ENCODE results near the gene CLVS2. TPM values are rescaled to one million over a fixed set of nuclear protein-coding genes. Genes with fewer than 3 reads are reported as not detected.

Gene CLVS2
- polyA plus RNA-seq (2012; ENCODE audit: missing spikeins), result not detected

DNA sequence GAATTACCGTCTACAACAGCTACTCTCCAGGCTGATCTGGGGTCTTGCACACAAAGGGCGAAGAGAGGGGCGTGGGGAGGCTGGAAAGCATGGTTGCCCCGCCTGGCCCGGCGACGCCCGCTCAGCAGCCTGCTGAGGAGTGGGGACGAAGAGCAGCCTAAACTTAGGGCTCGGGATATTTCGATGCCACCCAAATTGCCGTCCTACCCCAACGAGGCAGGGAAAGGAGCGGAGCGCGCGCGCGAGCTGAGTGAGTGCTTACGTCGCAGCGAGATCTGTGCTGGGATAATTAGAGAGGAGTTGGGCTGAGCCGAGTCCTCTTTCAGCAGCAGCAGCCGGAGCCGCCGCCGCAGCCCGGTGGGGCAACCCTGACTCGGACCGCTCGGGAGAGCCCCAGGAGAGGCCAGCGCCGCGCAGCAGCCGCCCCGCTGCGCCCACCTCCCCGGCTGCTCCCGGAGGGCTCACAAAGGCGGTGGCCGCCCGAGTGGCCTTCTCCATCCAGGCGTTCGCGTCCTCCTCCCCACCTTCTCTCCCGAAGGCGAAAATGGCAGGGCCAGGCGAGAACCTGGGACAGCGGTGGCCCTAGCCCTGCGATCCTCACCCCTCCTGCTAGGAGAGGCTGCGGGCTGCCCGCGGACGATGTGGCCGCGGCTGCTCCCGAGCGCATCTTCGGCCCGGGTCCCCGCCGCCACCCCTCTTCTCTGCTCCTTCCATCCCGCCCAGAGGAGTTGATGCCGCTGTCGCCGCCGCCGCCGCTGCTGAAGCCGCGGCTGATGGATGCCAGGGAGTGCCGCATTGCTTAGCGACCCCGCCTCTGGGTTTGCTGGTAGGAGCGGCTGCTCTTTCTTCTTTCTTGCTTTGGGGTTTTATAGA lies at the start of gene CLVS2:
Gene CLVS2, plus strand, starts transcription at position 315 of the 873 bp plus-strand sequence. CDS start 1,543 bp downstream, outside the sequence.
- DNase-seq (ENCODE audit: insufficient read length), result no peak
- no peak for FAIRE-seq
- TF ChIP-seq POLR2A (IDR thresholded peaks at IDR 0.05; ENCODE audit: low read depth, low read length), result no peak

DNA sequence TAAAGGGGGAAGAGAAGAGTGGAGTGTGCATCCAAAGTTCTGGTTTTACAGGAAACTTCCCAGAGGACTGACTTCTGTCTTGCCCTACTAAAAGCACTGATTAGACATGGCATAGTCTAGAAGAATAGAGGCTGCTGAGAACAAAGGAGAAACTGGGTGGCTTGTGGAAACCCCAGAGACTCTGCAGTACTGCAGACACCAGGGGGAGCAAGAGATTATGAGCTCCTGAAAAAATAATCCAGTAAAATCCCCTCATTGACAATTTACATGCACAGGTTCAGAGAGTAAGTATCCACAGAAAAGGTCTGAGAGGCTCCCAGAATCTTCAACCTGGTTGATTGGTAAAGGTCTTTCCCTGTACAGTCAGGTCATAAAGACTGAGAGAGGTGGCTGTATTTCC lies 48.7 kb upstream of the CLVS2 start:
- no peak for TF ChIP-seq TAF1 (IDR thresholded peaks at IDR 0.05; ENCODE audit: borderline replicate concordance, low read depth, low read length)
- no peak for DNase-seq (ENCODE audit: insufficient read length)
- FAIRE-seq, result no peak

DNA sequence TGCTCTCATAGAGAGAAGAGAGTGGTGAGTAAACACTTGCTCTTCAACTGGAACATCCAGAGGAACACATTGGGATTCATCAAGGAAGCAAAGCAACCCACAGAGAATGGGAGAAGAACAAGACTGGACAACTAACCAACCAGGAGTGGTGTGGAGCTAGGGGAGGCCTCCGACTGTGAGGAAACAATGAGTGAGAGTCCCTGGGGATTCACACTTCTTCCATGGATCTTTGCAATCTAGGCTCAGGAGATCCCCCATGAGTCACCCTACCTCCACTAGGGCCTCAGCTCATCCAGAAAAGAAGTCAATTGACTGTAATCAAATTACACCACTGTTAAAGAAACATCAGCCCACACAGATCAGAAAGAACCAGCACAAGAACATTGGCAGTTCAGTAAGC lies 42.3 kb upstream of the CLVS2 start:
- no peak for FAIRE-seq
- DNase-seq (ENCODE audit: insufficient read length), result no peak
- TF ChIP-seq POLR2AphosphoS5 (IDR thresholded peaks at IDR 0.05; ENCODE audit: low read depth, low read length) (no peak), TAF1 (IDR thresholded peaks at IDR 0.05; ENCODE audit: borderline replicate concordance, low read depth, low read length) (no peak), POLR2A (IDR thresholded peaks at IDR 0.05; ENCODE audit: low read depth, low read length) (no peak)

DNA sequence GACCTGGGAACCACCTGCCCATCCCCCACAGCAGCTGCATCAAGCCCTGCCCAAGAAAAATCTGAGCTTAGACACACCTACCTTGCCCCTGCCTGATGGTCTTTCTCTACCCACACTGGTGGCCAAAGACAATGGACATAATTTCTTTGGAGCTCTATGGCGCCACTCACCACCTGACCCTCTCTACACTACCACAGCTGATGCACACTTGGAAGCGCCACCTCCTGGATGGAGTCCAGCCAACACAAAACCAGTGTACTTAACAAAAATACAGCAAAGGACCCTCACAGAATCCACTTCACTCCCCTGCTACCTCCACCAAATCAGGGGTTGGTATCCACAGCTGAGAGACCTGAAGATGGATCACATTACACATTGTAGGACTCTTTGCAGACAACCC lies 39.7 kb upstream of the CLVS2 start:
- TF ChIP-seq POLR2A (IDR thresholded peaks at IDR 0.05; ENCODE audit: low read depth, low read length), result no peak
- TF ChIP-seq POLR2AphosphoS5 (IDR thresholded peaks at IDR 0.05; ENCODE audit: low read depth, low read length), result no peak
- no peak for TF ChIP-seq TAF1 (IDR thresholded peaks at IDR 0.05; ENCODE audit: borderline replicate concordance, low read depth, low read length)
- FAIRE-seq (no peak), DNase-seq (ENCODE audit: insufficient read length) (no peak)

DNA sequence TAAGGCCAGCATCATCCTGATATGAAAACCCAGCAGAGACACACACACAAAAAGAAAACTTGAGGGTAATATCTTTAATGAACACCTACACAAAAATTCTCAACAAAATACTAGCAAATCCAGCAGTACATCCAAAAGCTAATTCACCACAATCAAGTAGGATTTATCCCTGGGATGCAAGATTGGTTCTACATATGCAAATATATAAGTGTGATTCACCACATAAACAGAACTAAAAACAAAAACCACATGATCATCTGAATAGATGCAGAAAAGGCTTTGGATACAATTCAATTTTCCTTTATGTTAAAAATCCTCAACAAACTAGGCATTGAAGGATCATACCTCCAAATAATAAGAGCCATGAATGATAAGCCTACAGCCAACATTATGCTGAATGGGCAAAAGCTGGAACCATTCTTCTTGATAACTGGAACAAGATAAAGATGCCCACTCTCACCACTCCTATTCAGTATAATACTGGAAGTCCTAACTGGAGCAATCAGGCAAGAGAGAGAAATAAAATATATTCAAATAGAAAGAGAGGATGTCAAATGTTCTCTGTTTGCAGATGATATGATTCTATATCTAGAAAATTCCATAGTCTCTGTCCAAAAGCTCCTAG lies 33.9 kb upstream of the CLVS2 start:
- TF ChIP-seq POLR2AphosphoS5 (IDR thresholded peaks at IDR 0.05; ENCODE audit: low read depth, low read length) (no peak), TAF1 (IDR thresholded peaks at IDR 0.05; ENCODE audit: borderline replicate concordance, low read depth, low read length) (no peak), POLR2A (IDR thresholded peaks at IDR 0.05; ENCODE audit: low read depth, low read length) (no peak)
- DNase-seq (ENCODE audit: insufficient read length), result no peak
- FAIRE-seq, result no peak

DNA sequence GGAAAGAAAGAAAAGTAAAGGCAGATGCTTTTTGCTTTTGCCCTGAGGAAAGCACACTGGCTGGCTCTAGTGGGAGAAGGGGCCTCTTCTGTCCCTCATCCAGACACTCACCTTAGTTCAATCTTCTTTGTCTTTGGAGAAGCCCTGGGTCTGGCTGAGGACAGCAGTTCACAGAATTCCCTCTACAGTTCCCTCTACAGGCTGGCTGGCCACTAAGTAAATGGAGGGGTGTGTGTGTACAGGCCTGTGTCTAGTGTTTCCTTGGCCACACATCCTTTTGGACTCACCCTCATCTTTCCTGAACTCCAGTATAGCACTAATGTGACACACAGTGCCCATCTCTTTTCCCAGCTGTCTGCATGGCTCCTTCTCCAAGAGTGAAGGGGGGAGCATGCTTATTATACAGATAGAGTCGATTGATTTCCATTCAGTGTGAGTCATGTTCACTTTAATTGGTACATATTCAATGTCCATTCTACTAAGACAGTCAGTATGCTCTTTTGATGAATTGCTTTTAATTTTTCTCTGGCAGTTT lies 26.0 kb upstream of the CLVS2 start:
- no peak for TF ChIP-seq POLR2AphosphoS5 (IDR thresholded peaks at IDR 0.05; ENCODE audit: low read depth, low read length)
- TF ChIP-seq POLR2A (IDR thresholded peaks at IDR 0.05; ENCODE audit: low read depth, low read length), result no peak
- TF ChIP-seq TAF1 (IDR thresholded peaks at IDR 0.05; ENCODE audit: borderline replicate concordance, low read depth, low read length), result no peak
- DNase-seq (ENCODE audit: insufficient read length) (no peak), FAIRE-seq (no peak)

- TF ChIP-seq POLR2AphosphoS5 (IDR thresholded peaks at IDR 0.05; ENCODE audit: low read depth, low read length), result no peak
- no peak for TF ChIP-seq TAF1 (IDR thresholded peaks at IDR 0.05; ENCODE audit: borderline replicate concordance, low read depth, low read length)
- no peak for TF ChIP-seq POLR2A (IDR thresholded peaks at IDR 0.05; ENCODE audit: low read depth, low read length)
- DNase-seq (ENCODE audit: insufficient read length) (no peak), FAIRE-seq (no peak)
Observed at GRCh38 chr6:122977180-122977579, 18.9 kb upstream of the CLVS2 start.

DNA sequence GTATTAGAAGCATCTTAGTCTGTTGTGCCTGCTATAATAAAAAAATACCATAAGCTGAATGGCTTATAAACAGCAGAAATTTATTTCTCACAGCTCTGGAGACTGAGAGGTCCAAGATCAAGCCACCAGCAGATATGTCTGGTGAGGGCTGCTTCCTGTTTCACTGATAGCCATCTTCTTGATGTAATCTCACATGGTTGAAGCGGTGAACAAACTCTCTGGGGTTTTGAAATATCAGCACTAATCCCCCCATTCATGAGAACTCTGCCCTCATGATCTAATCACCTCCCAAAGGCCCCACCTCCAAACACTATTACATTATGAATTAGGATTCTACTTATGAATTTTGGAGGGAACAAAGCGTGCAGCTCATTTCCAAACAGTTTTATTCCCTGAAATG lies 11.6 kb upstream of the CLVS2 start:
- TF ChIP-seq POLR2AphosphoS5 (IDR thresholded peaks at IDR 0.05; ENCODE audit: low read depth, low read length) (no peak), TAF1 (IDR thresholded peaks at IDR 0.05; ENCODE audit: borderline replicate concordance, low read depth, low read length) (no peak), POLR2A (IDR thresholded peaks at IDR 0.05; ENCODE audit: low read depth, low read length) (no peak)
- DNase-seq (ENCODE audit: insufficient read length) (no peak), FAIRE-seq (no peak)

GRCh38 chr6:122994256-122994655 lies 1.8 kb upstream of the CLVS2 start:
- TF ChIP-seq TAF1 (IDR thresholded peaks at IDR 0.05; ENCODE audit: borderline replicate concordance, low read depth, low read length) (no peak), POLR2A (IDR thresholded peaks at IDR 0.05; ENCODE audit: low read depth, low read length) (no peak), POLR2AphosphoS5 (IDR thresholded peaks at IDR 0.05; ENCODE audit: low read depth, low read length) (no peak)
- no peak for DNase-seq (ENCODE audit: insufficient read length)
- no peak for FAIRE-seq

GRCh38 chr6:122996794-122997505 lies 915 bp downstream of the CLVS2 start:
- no peak for FAIRE-seq
- no peak for TF ChIP-seq POLR2A (IDR thresholded peaks at IDR 0.05; ENCODE audit: low read depth, low read length)
- no peak for TF ChIP-seq TAF1 (IDR thresholded peaks at IDR 0.05; ENCODE audit: borderline replicate concordance, low read depth, low read length)
- TF ChIP-seq POLR2AphosphoS5 (IDR thresholded peaks at IDR 0.05; ENCODE audit: low read depth, low read length), result no peak
- no peak for DNase-seq (ENCODE audit: insufficient read length)

DNA sequence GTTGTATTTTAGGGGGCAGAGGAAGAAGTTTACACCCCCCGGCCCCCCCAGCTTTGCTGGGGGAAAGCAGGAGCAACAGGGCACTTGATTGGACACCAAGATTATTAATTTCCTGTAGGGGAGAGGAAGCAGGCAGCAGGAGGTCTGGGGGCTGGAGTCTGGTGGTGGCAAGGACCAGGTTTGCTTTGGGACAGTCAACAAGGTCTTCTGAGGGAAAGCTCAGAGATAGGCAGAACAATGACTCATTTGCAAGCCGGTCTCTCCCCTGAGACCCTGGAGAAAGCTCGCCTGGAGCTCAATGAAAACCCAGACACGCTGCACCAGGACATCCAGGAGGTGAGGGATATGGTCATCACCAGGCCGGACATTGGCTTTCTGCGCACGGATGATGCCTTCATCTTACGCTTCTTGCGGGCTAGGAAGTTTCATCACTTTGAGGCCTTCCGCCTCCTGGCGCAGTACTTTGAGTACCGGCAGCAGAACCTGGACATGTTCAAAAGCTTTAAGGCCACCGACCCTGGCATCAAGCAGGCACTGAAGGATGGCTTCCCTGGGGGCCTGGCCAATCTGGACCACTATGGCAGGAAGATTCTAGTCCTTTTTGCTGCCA lies 1.6 kb downstream of the CLVS2 start:
- DNase-seq (ENCODE audit: insufficient read length), result no peak
- no peak for FAIRE-seq
- TF ChIP-seq TAF1 (IDR thresholded peaks at IDR 0.05; ENCODE audit: borderline replicate concordance, low read depth, low read length) (no peak), POLR2A (IDR thresholded peaks at IDR 0.05; ENCODE audit: low read depth, low read length) (no peak), POLR2AphosphoS5 (IDR thresholded peaks at IDR 0.05; ENCODE audit: low read depth, low read length) (no peak)
